CD4-positive, alpha-beta T cell (primary cell): ENCODE results near the gene AIF1. TPM values are rescaled to one million over a fixed set of nuclear protein-coding genes. Genes with fewer than 3 reads are reported as not detected.
"Not testable (repeated sequence)": the region's sequence is repeated elsewhere in the genome, so short reads cannot be mapped to it uniquely, and the experiment has no call there.

Experiments used
- ATAC-seq: fragments of 200-7000 bp; cut with Tn5 transposase; one replicate; pipeline ENCODE4 v1.10.0; 2022; ENCODE audit warnings: mild to moderate bottlenecking; ENCODE audit not compliant: poor library complexity
- CTCF ChIA-PET: fragments of 350-600 bp; sonication (Branson Sonifier 250); formaldehyde crosslinking; loops from one replicate; lab custom pipeline; 2021; ENCODE audit warnings: antibody characterized with exemption, inconsistent platforms; lab: Charles Lee
- POLR2A ChIA-PET: fragments of 350-600 bp; sonication (Branson Sonifier 250); formaldehyde crosslinking; loops from one replicate; lab custom pipeline; 2021; ENCODE audit warnings: antibody characterized with exemption, inconsistent platforms; lab: Charles Lee
- DNase-seq, 14 experiments: peaks; one replicate each; pipeline ENCODE4 v3.0.0-alpha.2; 2013 to 2020; ENCODE audit warnings: mixed read lengths in 2 of 14
- H3K27ac ChIP-seq, 2 donors: one replicate each; pipeline versions ENCODE4 v1.5.1 to v1.7.0; 2013; ENCODE audit warnings: low read length in 2 of 2, low read depth in 1 of 2, mild to moderate bottlenecking in 1 of 2
- H3K27me3 ChIP-seq, 2 experiments: 1 replicate in 1 of 2; 2 replicates in 1 of 2; pipeline versions ENCODE4 v1.6.1 to v1.7.0; 2013; ENCODE audit warnings: low read length in 2 of 2, control low read depth in 1 of 2, mild to moderate bottlenecking in 1 of 2, moderate library complexity in 1 of 2; ENCODE audit not compliant: insufficient read depth in 2 of 2, control insufficient read depth in 1 of 2
- H3K36me3 ChIP-seq: one replicate; pipeline ENCODE4 v1.6.1; 2013; ENCODE audit warnings: low read length, control low read depth; ENCODE audit not compliant: insufficient read depth
- H3K4me1 ChIP-seq: one replicate; pipeline ENCODE4 v1.6.1; 2013; ENCODE audit warnings: low read length, control low read depth; ENCODE audit not compliant: insufficient read depth
- H3K4me3 ChIP-seq: one replicate; pipeline ENCODE4 v1.5.1; 2013; ENCODE audit warnings: mild to moderate bottlenecking, low read length, moderate library complexity
- H3K9me3 ChIP-seq, 2 experiments: 1 replicate in 1 of 2; 2 replicates in 1 of 2; pipeline versions ENCODE4 v1.6.1 to v1.7.0; 2013; ENCODE audit warnings: low read length in 2 of 2, mild to moderate bottlenecking in 2 of 2, control low read depth in 1 of 2, moderate library complexity in 1 of 2; ENCODE audit not compliant: control insufficient read depth in 1 of 2, insufficient read depth in 1 of 2
- H3K27ac Mint-ChIP-seq: one replicate; pipeline ENCODE4 v1.8.0; 2020; ENCODE audit warnings: mixed read lengths
- H3K27me3 Mint-ChIP-seq: one replicate; pipeline ENCODE4 v1.8.0; 2021; ENCODE audit warnings: mixed read lengths
- H3K36me3 Mint-ChIP-seq: one replicate; pipeline ENCODE4 v1.8.0; 2021; ENCODE audit warnings: low read depth, mixed read lengths
- H3K4me1 Mint-ChIP-seq: one replicate; pipeline ENCODE4 v1.8.0; 2021; ENCODE audit warnings: low read depth, mixed read lengths
- H3K4me3 Mint-ChIP-seq: one replicate; pipeline ENCODE4 v1.8.0; 2020; ENCODE audit warnings: mild to moderate bottlenecking, mixed read lengths
- H3K9me3 Mint-ChIP-seq: one replicate; pipeline ENCODE4 v1.8.0; 2020; ENCODE audit warnings: mixed read lengths
- CTCF ChIP-seq: fragments of 200-600 bp; IDR thresholded peaks from one replicate; pipeline ENCODE4 v1.8.0; 2022; ENCODE audit warnings: antibody characterized with exemption, mild to moderate bottlenecking
- intact Hi-C, 2 experiments: fragments of 100-400 bp; cut with DNase I in 1 of 2; cut with micrococcal nuclease in 1 of 2; formaldehyde crosslinking; loops; one replicate each; pipeline versions ENCODE4 v1.15.1 to v1.9.0; 2023 to 2025; cut with DNase I, micrococcal nuclease
- total RNA-seq, 174 experiments: library from RNA in 2 of 174; stranded (reverse) in 2 of 174; gene quantifications; one replicate each; pipeline ENCODE4 v1.2.3 and lab custom pipeline; 2021 to 2026

AIF1 gene
- total RNA-seq, 2 experiments from 2014 or later = 31.8 to 35.5 TPM

GRCh38 chr6:31587791-31588777 lies 26.9 kb upstream of the AIF1 start:
- CTCF ChIA-PET = interaction anchor here (1.1 to 16.9 kb wide), 3 partner anchors 8 to 37 kb away, joined by 3 to 353 read pairs (median 20); partner anchors contain the start of gene NCR3
- H3K27me3 Mint-ChIP-seq = no peaks in the 10 kb centered on the region

GRCh38 chr6:31588871-31589650 lies 26.0 kb upstream of the AIF1 start:
- Mint-ChIP-seq H3K27me3 (no peaks in the 10 kb centered on the region), H3K4me3 (peak overlapping the region; percentile 23), H3K4me1 (peaks cover 74% of the 10 kb centered on the region), H3K9me3 (no peaks in the 10 kb centered on the region), H3K27ac (peak overlapping the region; percentile 85), H3K36me3 (no peaks in the 10 kb centered on the region)
- no peaks in the 10 kb centered on the region for H3K36me3 ChIP-seq
- TF ChIP-seq CTCF = no peak
- H3K27me3 ChIP-seq = no peaks in the 10 kb centered on the region
- CTCF ChIA-PET = interaction anchor here (1.1 to 16.9 kb wide), 3 partner anchors 7 to 38 kb away, joined by 3 to 353 read pairs (median 10); partner anchors contain the start of gene NCR3
- DNase-seq (no peak), ATAC-seq (no peak)
- H3K9me3 ChIP-seq = no peaks in the 10 kb centered on the region
- intact Hi-C loops = loop anchor here in 1 of 2 experiments (10.0 kb wide), 1 partner anchor 246 kb away; no protein-coding TSS in a partner anchor
- POLR2A ChIA-PET = interaction anchor here (0.6 to 29.8 kb wide), 4 partner anchors 9 to 47 kb away, joined by 3 to 1160 read pairs (median 112); partner anchors contain the start of genes ATP6V1G2, DDX39B, LST1 and LTA
- peaks cover 81% of the 10 kb centered on the region for H3K4me1 ChIP-seq
- no peak overlapping the region for H3K27ac ChIP-seq
- H3K4me3 ChIP-seq = no peak overlapping the region

More at GRCh38 chr6:31587791-31588777, 26.9 kb upstream of the AIF1 start:
- DNase-seq (no peak), ATAC-seq (no peak)
- Mint-ChIP-seq H3K9me3 (no peaks in the 10 kb centered on the region), H3K4me1 (peaks cover 75% of the 10 kb centered on the region), H3K36me3 (no peaks in the 10 kb centered on the region), H3K27ac (peak overlapping the region; percentile 85), H3K4me3 (peak overlapping the region; percentile 15)
- intact Hi-C loops = loop anchor here in 1 of 2 experiments (10.0 kb wide), 1 partner anchor 247 kb away; no protein-coding TSS in a partner anchor
- no peak for TF ChIP-seq CTCF
- POLR2A ChIA-PET = interaction anchor here (1.0 to 34.9 kb wide), 5 partner anchors 2 to 46 kb away, joined by 4 to 1160 read pairs (median 220); partner anchors contain the start of genes ATP6V1G2, DDX39B, LST1 and LTA
- peak overlapping the region; percentile 75 to 95 for H3K27ac ChIP-seq
- H3K36me3 ChIP-seq = no peaks in the 10 kb centered on the region
- peak overlapping the region; percentile 32 for H3K4me3 ChIP-seq
- H3K27me3 ChIP-seq = no peaks in the 10 kb centered on the region
- H3K9me3 ChIP-seq = no peaks in the 10 kb centered on the region
- H3K4me1 ChIP-seq = peaks cover 81% of the 10 kb centered on the region

- Mint-ChIP-seq H3K27ac (peak overlapping the region; percentile 64), H3K4me1 (peaks cover 58% of the 10 kb centered on the region)
- POLR2A ChIA-PET = interaction anchor here (1.5 to 29.8 kb wide), 2 partner anchors 20 to 39 kb away, joined by 3 to 1160 read pairs; partner anchors contain the start of genes LST1, LTA, LTB and TNF
- H3K36me3 Mint-ChIP-seq, DNase-seq, H3K9me3 ChIP-seq, H3K4me3 ChIP-seq, ATAC-seq, H3K27me3 ChIP-seq, H3K4me3 Mint-ChIP-seq, H3K27ac ChIP-seq, H3K36me3 ChIP-seq, H3K9me3 Mint-ChIP-seq, intact Hi-C loops, H3K27me3 Mint-ChIP-seq: not testable (repeated sequence)
- peaks cover 75% of the 10 kb centered on the region for H3K4me1 ChIP-seq
- CTCF ChIA-PET = interaction anchor here (1.2 to 2.9 kb wide), 2 partner anchors 10 to 39 kb away, joined by 3 to 10 read pairs; no protein-coding TSS in a partner anchor
Measured at GRCh38 chr6:31590691-31591090, 24.3 kb upstream of the AIF1 start.
